ENCODE data around the gene HDAC7. TPM values are rescaled to one million over a fixed set of nuclear protein-coding genes. Genes with fewer than 3 reads are reported as not detected.

Gene HDAC7
- total RNA-seq, 6 experiments from 2014 or later, result 104 to 120 (median 108) TPM

DNA sequence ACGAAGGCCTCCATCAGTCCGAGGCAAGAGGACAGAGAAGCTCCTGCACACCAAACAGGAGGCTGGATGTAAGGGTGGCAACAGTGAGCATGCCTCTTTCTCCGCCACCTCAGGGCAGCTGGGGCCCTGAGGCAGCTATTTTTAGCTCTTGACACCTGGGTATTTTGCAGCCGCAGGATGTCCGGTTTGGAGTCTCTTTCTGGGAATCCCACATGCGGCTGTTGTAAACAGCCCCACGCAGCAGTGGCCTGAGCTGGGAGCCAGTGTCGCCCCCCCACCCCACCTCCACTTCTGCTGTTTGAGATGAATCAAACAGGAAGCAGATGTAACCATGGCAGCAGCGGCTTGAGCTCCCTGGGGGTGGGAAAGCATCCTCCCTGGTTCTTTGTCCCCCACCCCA is 11.7 kb downstream of the HDAC7 start:
- H3K4me1 Mint-ChIP-seq (ENCODE audit: low read depth), result peaks cover 93% of the 10 kb centered on the region
- no peaks in the 10 kb centered on the region for H3K9me3 Mint-ChIP-seq
- H3K27ac Mint-ChIP-seq, result peak overlapping the region; percentile 96
- peak; percentile 28 for DNase-seq
- peaks cover 10% of the 10 kb centered on the region for H3K36me3 Mint-ChIP-seq (ENCODE audit: low read depth)
- TF ChIP-seq, protein P1, sequence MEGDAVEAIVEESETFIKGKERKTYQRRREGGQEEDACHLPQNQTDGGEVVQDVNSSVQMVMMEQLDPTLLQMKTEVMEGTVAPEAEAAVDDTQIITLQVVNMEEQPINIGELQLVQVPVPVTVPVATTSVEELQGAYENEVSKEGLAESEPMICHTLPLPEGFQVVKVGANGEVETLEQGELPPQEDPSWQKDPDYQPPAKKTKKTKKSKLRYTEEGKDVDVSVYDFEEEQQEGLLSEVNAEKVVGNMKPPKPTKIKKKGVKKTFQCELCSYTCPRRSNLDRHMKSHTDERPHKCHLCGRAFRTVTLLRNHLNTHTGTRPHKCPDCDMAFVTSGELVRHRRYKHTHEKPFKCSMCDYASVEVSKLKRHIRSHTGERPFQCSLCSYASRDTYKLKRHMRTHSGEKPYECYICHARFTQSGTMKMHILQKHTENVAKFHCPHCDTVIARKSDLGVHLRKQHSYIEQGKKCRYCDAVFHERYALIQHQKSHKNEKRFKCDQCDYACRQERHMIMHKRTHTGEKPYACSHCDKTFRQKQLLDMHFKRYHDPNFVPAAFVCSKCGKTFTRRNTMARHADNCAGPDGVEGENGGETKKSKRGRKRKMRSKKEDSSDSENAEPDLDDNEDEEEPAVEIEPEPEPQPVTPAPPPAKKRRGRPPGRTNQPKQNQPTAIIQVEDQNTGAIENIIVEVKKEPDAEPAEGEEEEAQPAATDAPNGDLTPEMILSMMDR (IDR thresholded peaks at IDR 0.05), result no peak
- peaks cover 5% of the 10 kb centered on the region for H3K27me3 Mint-ChIP-seq (ENCODE audit: insufficient read depth)
- H3K4me3 Mint-ChIP-seq, result peak overlapping the region; percentile 67

DNA sequence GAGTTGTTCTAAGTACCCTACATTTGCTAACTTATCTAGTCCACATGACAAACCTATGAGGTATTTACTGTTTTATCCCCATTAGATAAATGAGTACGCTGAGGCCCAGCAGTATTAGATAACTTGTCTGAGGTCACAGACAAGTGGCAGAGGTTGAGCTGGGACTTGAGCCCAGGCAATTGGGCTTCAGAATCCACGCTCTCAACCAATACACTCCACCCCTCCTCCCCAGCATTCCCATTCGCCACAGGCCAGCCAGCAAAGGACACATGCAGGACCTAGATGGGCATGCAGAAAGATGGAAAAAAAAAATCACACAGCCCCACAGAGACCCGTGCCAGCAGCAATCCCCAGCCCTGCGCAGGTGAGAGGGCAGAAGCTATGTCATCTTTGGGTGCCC is 12.4 kb downstream of the HDAC7 start:
- Mint-ChIP-seq H3K4me1 (ENCODE audit: low read depth) (peaks cover 94% of the 10 kb centered on the region), H3K9me3 (no peaks in the 10 kb centered on the region), H3K27ac (peak overlapping the region; percentile 96), H3K36me3 (ENCODE audit: low read depth) (peaks cover 10% of the 10 kb centered on the region), H3K27me3 (ENCODE audit: insufficient read depth) (peaks cover 5% of the 10 kb centered on the region), H3K4me3 (no peak overlapping the region)
- TF ChIP-seq, protein P1 (IDR thresholded peaks at IDR 0.05), result no peak
- DNase-seq, result no peak

DNA sequence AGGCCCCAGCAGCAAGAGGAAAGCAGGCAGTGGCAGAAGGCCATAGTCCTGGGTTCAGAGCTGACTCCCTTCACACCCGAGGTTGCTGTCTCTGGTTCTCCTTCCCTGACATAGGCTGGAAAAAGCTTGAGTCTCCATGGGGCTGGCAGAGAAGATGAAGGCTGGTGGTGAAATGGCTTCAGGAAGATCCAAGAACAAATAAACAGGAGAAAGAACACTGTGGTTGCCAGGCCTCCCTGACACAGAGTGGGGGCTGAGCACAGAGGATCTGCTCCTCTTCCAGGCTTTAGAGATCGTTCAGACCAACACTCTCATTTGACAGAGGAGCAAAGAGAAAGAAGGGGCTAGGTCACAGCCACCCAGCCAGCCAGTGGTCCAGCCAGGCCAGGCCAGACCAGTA is 14.3 kb downstream of the HDAC7 start:
- peaks cover 93% of the 10 kb centered on the region for H3K4me1 Mint-ChIP-seq (ENCODE audit: low read depth)
- no peaks in the 10 kb centered on the region for H3K9me3 Mint-ChIP-seq
- peaks cover 5% of the 10 kb centered on the region for H3K36me3 Mint-ChIP-seq (ENCODE audit: low read depth)
- peak overlapping the region; percentile 78 for H3K27ac Mint-ChIP-seq
- peaks cover 7% of the 10 kb centered on the region for H3K27me3 Mint-ChIP-seq (ENCODE audit: insufficient read depth)
- DNase-seq, result no peak
- TF ChIP-seq, protein P1 (IDR thresholded peaks at IDR 0.05), result no peak
- H3K4me3 Mint-ChIP-seq, result peak overlapping the region; percentile 17; the same call in 1 of the 2 replicates

DNA sequence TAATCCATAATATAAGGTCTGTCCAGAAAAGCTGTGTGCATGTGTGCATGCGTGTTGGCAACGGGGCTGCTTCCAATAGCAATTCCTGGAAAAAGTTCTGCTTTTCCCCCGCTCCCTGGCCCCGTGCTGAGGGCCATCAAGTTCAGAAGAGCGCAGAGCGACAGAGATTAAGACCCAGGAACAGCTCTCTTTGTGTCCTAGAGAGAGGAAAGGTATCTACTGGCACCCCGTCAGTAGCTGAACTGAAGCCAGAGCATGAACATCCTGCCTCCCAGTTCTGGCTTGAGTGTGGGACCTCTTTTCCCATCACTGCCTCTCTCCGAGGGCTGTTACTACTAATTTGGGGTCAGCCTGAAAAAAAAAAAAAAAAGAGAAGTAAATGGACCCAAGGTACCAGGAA is 15.5 kb downstream of the HDAC7 start:
- peaks cover 92% of the 10 kb centered on the region for H3K4me1 Mint-ChIP-seq (ENCODE audit: low read depth)
- no peaks in the 10 kb centered on the region for H3K9me3 Mint-ChIP-seq
- H3K27me3 Mint-ChIP-seq (ENCODE audit: insufficient read depth), result peaks cover 7% of the 10 kb centered on the region
- DNase-seq, result no peak
- H3K36me3 Mint-ChIP-seq (ENCODE audit: low read depth), result peaks cover 5% of the 10 kb centered on the region; the same call in 1 of the 2 replicates
- H3K27ac Mint-ChIP-seq, result peak overlapping the region; percentile 78; the same call in 1 of the 2 replicates
- TF ChIP-seq, protein P1 (IDR thresholded peaks at IDR 0.05), result no peak
- H3K4me3 Mint-ChIP-seq, result no peak overlapping the region

DNA sequence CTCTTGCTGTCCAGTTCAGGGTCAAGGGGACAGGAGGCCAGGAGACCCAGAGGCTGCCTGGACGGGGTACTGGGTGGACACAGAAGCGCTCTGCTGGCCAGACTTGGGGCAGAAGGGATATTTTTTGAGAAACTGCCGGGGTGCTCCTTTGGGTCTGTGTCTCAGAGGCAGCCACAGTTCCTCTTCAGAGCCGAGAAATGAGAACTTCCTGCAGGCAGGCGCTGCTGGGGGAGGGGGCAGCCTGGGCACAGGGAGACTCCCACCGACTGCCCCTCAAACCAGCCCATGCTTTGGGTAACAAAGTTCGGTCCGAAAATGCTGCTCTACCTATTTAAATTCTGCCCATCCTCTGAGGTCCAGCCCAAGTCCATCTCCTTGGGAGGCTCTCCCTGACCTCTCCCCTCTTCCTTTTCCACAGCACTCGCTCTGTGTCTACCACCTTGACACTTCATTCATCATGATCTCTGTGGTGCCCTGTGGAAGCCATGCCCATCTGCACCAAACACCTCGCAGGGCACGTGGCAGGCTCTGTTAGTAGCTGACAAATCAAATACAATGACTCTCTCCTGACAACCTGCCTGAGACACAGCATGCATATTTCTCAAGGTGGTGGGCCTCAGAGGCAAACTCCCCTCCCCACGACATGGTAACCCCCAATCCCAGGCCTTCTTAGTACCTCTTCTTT is 16.4 kb downstream of the HDAC7 start:
- Mint-ChIP-seq H3K27me3 (ENCODE audit: insufficient read depth) (peaks cover 4% of the 10 kb centered on the region), H3K4me3 (no peak overlapping the region), H3K36me3 (ENCODE audit: low read depth) (peaks cover 5% of the 10 kb centered on the region; the same call in 1 of the 2 replicates)

More for the DNA sequence above, 16.4 kb downstream of the HDAC7 start:
- Mint-ChIP-seq H3K27ac (peak overlapping the region; percentile 71), H3K4me1 (ENCODE audit: low read depth) (peaks cover 84% of the 10 kb centered on the region), H3K9me3 (no peaks in the 10 kb centered on the region)
- TF ChIP-seq, protein P1 (IDR thresholded peaks at IDR 0.05), result no peak
- DNase-seq, result no peak

Measured in HFFc6 (cell line).